ENCODE data around the gene FBXO10. TPM values are rescaled to one million over a fixed set of nuclear protein-coding genes. Genes with fewer than 3 reads are reported as not detected.

Gene FBXO10
- total RNA-seq, 4 donors from 2014 or later: 4.5 to 5.7 (median 5.6) TPM

DNA sequence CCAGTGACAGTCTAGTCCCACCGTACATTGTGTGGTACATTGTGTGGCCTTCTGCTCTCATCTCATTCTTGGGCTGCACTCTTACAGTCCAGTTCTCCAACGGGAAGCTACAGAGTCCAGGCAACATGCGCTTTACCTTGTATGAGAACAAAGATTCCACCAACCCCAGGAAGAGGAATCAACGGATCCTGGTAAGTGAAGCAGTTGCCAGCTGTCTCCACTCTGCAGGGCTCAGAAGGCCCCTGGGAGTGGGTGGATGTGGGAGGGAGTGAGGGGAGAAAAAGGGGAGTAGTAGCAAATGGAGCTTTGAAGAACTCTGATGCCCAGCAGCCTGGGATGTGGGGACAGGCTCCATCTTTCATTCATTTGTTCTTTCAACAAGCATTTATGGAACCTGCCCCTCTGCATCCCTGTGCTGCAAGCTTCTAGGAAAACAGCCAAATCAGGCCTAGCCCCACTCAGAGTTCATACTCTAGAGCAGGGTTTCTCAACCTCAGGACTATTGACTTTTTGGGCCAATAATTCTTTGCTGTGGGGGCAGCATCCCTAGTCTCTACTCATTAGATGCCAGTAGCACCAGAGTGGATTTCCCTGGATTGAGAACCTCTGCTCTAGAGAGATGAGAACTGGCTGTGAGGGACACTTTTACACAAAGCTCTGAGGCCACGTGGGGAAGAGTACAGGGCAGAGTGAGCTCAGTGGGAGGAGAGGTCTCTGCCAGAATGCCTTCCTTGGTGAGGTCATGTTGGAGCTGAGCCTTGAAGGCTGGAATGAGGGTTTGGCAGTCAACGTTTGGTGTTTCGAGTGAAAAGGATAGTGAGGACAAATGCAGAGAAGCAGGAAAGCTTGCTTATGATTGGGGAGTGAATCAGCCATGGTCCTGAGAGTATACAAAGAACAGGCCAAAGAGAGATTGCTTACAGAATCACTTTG is 89.3 kb downstream of the FBXO10 start:
- TF ChIP-seq, protein P1, sequence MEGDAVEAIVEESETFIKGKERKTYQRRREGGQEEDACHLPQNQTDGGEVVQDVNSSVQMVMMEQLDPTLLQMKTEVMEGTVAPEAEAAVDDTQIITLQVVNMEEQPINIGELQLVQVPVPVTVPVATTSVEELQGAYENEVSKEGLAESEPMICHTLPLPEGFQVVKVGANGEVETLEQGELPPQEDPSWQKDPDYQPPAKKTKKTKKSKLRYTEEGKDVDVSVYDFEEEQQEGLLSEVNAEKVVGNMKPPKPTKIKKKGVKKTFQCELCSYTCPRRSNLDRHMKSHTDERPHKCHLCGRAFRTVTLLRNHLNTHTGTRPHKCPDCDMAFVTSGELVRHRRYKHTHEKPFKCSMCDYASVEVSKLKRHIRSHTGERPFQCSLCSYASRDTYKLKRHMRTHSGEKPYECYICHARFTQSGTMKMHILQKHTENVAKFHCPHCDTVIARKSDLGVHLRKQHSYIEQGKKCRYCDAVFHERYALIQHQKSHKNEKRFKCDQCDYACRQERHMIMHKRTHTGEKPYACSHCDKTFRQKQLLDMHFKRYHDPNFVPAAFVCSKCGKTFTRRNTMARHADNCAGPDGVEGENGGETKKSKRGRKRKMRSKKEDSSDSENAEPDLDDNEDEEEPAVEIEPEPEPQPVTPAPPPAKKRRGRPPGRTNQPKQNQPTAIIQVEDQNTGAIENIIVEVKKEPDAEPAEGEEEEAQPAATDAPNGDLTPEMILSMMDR (IDR thresholded peaks at IDR 0.05; ENCODE audit: low read depth): no peak

DNA sequence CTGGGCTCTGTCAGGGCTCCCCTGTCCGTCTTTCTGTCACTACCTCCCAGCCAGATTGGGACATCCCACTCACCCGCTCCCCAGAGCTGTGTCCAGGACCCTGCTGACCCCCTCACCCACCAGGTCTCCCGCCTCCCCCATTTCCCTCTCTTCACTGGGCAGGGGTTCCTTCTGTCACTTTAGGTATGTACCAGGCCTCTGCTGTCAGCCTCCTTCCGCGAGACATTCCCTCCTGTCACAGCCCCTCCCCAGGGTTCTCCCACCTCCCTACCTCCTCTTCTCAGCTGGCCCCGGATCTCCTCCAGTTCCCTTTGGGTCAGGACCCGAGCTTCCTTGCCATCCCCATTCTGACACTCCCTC is 89.9 kb downstream of the FBXO10 start:
- TF ChIP-seq, protein P1 (IDR thresholded peaks at IDR 0.05; ENCODE audit: low read depth): no peak

DNA sequence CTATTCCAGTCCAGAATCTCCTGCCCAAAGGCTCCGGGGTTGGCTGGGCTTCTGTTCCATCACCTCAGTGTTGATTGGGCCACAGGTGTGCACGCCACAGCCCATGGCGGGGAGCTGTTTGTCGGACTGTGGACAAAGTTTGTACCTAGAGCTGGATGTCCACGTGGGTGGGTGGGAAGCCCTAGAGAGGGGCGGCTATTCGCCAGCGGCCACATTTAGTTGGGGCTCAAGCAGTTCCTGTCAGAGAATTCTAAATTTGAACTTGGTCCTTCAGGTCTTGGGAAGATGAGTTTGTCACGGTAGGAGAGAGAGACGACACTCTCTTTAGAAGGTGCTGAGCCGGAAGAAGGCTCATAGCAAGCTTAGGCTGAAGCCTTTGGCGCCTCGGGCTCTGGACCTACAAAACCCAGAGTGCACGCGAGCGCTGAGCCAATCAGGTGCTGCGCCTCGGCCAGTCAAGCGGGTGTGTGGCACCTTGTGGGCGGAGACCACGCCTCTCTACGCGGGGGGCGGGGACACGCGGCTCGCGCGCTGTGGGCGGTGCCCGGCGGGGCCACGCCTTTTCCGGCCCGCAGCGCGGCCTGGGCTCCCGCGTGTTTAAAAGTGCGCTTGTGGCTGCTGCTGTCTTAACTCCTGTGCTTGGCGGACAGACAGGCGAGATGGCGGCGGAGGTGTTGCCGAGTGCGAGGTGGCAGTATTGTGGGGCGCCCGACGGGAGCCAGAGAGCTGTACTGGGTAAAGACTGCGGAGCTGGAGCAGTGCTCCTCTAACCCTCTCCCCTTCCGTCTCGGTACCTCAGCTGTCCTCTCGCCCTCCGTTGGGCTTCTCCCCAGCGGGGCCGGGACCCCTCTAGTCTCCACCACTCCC is 90.6 kb downstream of the FBXO10 start, which contains the start of gene POLR1E:
Gene POLR1E (plus strand): TSS at position 560 of the 867 bp plus-strand sequence. CDS start 100 bp downstream, at position 660.
- TF ChIP-seq, protein P1 (IDR thresholded peaks at IDR 0.05; ENCODE audit: low read depth): no peak

DNA sequence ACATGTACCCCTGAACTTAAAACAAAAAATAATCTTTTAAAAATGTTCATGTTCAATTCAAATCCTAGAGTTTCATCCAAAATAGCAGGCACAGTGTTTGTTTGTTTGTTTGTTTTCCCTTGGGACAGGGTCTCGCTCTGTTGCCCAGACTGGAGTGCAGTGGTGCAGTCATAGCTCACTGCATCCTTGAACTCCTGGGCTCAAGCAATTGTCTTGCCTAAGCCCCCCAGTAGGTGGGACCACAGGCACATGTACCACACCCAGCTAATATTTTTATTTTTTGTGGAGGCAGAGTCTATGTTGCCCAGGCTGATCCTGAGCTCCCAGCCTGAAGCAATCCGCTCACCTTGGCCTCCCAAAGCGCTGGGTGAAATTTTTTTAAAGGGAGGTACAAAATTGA is 95.4 kb downstream of the FBXO10 start:
- TF ChIP-seq, protein P1 (IDR thresholded peaks at IDR 0.05; ENCODE audit: low read depth): no peak

DNA sequence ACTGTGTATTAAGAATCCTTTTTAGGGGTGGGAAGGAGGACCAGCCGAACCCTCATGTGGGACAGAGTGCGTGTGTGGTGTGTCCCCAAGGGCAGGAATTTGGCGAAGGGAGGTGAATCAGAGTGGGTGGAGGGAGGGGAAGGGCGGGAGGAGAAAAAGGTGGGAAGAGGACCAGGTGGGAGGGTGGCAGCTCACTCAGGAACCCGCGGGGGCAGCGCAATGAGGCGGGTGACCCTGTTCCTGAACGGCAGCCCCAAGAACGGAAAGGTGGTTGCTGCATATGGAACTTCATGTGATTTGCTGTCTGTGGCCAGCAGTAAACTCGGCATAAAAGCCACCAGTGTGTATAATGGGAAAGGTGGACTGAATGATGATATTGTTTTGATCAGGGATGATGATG is 99.2 kb downstream of the FBXO10 start:
- TF ChIP-seq, protein P1 (IDR thresholded peaks at IDR 0.05; ENCODE audit: low read depth): no peak

DNA sequence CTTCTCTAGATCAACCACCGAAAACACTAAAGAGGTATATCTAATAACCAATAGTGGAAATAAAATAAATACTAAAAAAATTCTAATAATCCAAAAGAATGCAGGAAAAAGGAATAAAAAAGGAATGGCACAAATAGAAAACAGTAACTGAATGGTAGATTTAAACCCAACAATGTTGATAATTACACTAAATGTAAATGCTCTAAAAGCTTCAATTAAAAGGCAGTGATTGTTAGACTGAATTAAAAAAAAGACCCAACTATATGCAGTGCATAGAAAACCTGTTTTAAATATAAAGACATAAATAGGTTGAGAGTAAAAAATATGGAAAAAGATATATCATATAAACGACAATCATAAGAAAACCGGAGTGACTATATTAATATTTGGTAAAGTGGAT is 101.7 kb downstream of the FBXO10 start:
- TF ChIP-seq, protein P1 (IDR thresholded peaks at IDR 0.05; ENCODE audit: low read depth): no peak

Measured in subcutaneous adipose tissue (tissue), 4 donors.